HG03108 (cell line): ENCODE data around the gene SKAP1.
"Not testable (repeated sequence)": the region's sequence is repeated elsewhere in the genome, so short reads cannot be mapped to it uniquely, and the experiment has no call there.

Experiments used
- ATAC-seq: cut with Tn5 transposase; IDR thresholded peaks from one replicate; pipeline ENCODE4 v1.9.1; 2021; ENCODE audit warnings: moderate library complexity; ENCODE audit not compliant: unreplicated experiment

Gene SKAP1

GRCh38 chr17:48416971-48417370 is 13.0 kb downstream of the SKAP1 start:
- no peak for ATAC-seq

DNA sequence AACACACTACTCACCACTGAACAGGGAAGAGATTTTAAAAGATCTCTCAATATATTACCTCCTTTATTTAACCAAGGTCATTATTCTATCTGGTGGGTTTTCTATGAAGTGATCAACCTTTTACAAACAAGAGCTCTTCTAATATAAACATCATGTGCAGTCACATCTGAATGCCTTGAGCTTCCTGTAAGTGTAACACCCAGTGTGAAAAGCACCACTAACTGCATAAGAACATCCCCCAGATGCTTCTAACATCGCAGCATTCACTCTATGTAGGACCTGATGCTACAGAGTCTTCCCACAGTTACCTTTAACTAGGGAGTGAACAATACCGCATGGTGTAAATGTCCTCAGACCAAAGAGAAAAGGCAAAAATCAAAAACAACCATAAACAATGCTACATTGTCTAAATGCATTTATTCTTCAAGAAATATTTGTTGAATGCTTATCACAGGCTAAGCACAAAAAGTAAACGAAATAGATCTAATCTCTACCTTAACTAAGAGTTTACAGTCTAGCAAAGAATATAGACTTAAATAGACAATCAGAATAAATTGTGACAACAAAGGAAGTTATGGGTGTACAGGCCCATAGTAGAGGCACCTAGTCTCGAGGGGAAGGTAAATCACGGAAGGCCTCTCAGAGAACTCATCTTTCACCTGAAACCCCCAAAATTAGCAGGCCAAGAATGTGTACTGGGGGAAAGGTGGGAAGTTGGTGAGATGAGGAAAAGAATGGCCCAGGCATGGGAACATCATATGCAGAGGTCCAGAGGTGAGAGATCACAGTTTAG is 16.2 kb downstream of the SKAP1 start:
- ATAC-seq, result no peak

DNA sequence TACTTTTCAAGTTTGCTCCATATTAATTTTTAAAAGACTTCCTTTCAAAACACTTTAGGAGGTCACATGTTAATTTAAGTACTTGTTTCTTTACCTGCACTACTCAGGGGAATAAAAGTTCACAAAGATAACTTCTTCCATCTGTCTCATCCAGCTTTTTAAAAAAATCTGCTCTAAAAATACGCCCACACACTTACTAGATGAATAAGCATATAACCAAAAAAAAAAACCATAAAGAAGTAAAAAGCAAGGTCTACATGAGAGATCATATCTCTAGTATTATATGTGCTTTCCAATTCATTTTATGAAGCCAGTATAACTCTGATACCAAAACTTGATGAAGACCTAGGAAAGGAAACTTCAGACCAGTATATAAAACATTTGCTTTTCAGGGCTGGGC is 17.2 kb downstream of the SKAP1 start:
- ATAC-seq, result no peak

DNA sequence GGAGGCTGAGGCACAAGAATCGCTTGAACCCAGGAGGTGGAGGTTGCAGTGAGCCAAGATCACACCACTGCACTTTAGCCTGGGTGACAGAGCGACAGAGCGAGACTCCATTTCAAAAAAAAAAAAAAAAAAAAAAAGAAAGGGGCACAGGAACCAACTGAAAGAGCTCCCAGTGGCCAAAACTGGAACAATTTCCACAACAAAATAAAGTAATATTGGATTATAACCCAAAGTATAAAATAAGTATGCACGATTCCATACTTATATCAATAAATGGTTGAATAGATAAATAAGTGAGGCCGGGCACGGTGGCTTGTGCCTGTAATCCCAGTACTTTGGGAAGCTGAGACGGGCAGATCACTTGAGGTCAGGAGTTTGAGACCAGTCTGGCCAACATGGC is 19.2 kb downstream of the SKAP1 start:
- not testable (repeated sequence) for ATAC-seq

- ATAC-seq, result no peak
These were observed 20.4 kb downstream of the SKAP1 start for GRCh38 chr17:48409607-48410006.

GRCh38 chr17:48406936-48407567 is 23.0 kb downstream of the SKAP1 start:
- ATAC-seq, result no peak

GRCh38 chr17:48394821-48395220 is 35.2 kb downstream of the SKAP1 start:
- ATAC-seq, result no peak

DNA sequence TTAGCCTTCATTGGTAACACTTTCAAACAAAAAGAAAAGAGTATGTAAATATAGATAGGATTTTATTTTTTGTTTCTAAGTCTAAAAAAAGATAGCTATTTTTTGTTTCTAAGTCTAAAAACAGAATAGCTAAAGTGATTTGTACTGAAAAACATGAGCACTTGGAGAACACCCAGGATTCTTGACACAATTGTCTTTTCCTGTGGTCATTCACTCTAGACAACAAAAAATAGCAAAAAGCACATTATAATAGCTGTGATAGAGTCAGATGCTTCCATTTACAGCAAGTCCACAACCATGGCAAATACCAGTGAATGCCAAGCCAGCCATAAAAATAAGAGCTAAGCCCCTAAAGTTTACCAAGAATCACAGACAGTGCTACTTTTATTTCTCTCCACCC is 36.7 kb downstream of the SKAP1 start:
- ATAC-seq, result no peak

GRCh38 chr17:48392857-48393256 is 37.2 kb downstream of the SKAP1 start:
- ATAC-seq, result no peak

- ATAC-seq, result no peak
These were observed 38.6 kb downstream of the SKAP1 start for GRCh38 chr17:48391444-48391843.

DNA sequence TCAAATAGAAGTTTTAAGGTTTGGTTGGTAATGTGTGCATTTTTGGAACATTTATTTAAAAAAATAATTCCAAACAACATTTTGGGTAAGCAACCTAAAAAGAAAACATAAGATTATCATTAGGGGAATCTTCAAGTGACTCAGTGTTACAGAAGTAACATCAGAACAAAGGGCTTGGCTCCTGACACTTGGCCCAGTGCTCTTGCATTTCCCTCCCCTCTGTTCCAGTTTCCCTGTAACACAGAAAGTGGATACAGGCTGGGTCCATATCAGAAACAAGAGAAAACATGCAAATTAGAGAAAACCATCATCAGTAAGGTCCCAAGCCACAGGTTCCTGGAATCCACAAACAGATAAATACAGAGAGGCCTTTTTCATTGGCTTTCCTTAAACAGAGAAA is 40.1 kb downstream of the SKAP1 start:
- no peak for ATAC-seq

DNA sequence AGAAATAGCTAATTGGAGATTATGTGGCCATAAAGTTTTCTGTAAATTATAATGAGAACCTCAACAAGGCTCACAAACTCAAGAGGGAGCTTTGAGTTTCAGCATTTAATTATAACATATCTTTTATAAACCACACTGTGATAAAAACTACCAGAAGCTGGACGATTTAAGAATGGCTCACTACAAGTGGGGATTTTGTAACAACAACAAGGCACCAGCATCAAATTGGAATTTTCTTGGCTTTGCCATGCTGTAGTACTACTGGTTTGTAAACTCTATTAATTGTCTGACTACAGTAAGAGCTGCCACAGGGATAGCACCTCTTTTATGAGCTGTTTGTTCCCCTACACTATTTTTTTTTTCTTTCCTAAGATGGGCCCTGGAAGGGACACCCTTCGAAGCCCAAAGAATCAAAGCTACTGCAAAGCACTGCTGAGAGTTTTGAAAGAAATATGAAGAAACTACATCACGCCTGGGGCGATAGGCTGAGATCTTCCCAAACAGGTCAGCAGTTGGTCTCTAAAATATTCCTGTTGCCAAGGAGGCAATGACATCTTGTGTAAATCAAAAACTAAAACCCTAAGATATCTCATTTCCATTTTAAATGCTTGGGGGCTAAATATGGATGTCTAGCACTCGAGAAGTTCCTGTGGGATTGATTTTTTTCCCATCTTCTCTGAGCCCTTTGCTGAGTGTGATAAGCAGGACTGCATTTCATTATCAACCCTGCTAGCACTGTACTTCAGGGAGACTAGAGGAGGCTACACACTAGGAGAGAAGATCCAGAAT is 40.9 kb downstream of the SKAP1 start:
- ATAC-seq, result no peak

DNA sequence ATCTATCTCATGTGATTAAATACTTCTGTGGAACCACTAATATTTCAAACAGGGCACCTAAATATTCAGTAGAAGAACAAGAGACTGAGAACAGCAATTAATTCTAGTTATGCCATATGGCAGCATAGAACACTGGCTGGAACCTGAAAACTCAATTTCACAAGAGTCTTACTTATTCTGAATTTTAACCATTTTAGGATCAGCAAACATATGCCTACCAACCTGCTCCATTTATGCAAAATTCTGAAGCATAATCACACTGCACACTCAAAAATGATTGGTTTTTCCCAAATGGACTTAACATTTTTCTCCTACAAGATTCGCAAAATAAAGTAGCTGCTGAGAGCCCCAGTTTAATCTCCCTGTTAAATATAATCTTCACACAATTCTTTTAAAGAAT is 43.2 kb downstream of the SKAP1 start:
- ATAC-seq, result no peak

- ATAC-seq, result no peak
These were observed 44.7 kb downstream of the SKAP1 start for GRCh38 chr17:48385319-48385718.

GRCh38 chr17:48384164-48384563 is 45.9 kb downstream of the SKAP1 start:
- no peak for ATAC-seq

DNA sequence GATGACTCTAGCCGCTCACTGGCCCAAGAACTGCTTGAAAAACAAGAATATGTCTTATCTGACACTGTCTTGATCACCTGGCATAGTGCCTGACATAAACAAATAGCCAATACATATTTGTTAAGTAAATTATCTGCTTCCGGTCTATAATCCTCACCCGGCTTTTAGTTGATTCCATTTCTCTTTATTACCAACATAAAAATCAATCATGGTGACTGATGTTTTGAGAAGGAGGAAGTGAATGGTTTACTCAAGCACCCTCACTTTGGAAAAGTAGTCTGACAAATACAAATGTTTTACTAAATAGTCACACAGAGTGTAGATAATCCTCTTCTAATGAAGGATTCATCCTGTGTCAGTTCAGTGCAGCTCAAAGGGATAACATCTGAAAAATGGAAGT is 47.0 kb downstream of the SKAP1 start:
- no peak for ATAC-seq

DNA sequence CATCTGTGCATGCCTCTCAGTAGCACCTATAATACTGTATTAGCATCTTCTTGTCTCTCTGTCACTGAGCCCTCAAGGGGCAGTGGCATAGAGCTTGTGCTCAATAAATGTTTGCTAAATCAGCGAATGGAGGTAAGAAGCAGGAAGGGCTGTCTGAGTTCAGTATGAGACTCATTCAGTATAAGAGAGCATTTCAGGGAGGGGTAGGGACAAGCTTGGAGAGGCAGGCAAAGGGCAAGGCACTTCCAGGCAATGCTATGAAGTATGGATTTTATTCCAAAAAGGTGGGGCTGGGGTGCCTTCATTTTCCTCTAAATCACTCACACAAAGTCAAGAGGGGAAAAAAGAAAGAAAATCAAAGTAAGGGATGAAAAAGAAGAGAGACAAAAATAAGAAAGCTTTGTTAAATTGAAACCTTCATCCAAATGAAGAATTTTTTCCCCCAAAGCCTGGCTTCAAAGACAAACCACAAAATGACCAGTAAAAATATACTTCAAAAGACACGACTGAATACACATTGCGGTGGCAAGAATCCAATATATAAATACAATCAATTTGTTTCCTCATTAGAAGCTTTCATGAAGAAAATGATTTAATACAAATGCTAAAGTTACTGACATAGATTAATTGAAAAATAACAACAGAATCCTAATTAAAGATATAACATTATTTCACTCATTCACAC is 51.2 kb downstream of the SKAP1 start:
- no peak for ATAC-seq

DNA sequence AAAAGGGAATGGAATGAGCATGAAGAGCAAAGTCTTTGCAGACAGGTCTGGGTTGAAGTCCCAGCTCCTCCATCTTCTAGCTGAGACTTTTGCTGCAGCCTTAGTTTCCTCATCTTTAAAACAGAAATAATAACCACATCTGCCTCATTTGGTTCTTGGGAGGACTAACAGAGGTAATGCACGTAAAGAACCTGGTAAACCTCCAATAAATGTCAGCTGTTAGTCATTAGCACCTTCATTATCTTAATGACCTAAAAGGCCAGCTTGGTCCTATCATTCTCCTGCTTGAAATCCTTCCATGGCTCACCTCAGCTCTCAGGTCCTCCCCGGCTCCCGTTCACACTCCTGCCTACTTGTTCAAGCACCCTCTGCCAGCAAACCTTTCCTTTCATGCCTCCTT is 51.8 kb downstream of the SKAP1 start:
- ATAC-seq, result no peak

DNA sequence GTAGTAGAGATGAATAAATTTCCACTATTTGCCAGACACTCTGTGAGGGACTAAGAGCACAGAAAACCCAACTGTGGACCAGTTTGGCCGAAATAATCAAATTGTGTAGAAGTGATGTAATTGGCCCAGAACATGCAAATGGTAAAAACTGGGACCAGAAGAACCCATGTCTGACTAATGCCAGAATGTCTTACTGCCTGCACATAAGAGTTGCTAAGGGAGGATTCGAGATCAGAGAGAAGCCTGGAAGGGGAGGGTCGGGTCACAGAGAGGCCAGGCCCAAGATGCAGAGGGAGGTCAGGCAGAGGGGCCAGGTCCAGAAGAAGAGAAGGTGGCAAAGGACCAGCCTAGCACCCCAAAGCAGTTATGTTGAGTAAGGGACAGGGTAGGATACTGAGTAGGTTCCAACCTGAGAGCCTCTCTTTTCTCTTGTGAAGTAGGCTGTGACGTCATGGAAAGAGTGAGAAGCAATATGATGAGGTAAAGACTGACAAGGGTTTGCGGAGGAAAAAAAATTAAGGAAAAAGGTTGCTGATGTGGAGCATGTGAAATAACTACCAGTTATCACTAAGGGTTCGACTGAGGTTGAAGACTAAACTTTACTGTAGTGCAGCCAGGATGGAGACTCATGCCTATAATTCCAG is 53.2 kb downstream of the SKAP1 start:
- no peak for ATAC-seq

GRCh38 chr17:48375356-48375755 is 54.7 kb downstream of the SKAP1 start:
- ATAC-seq, result no peak
